Superior temporal gyrus (tissue), 1 donor: Measurements from ENCODE around the gene ABCG2.
"Not testable (repeated sequence)": the region's sequence is repeated elsewhere in the genome, so short reads cannot be mapped to it uniquely, and the experiment has no call there.

Experiments used
- DNase-seq: peaks from one replicate; pipeline ENCODE4 v3.0.0-alpha.2; 2016; ENCODE audit errors: extremely low spot score

Gene ABCG2

GRCh38 chr4:88112856-88113255, 45.6 kb downstream of the ABCG2 start:
- DNase-seq = no peak

- no peak for DNase-seq
These were observed 47.6 kb downstream of the ABCG2 start for GRCh38 chr4:88110826-88111225.

GRCh38 chr4:88109123-88109881, 49.1 kb downstream of the ABCG2 start:
- no peak for DNase-seq

GRCh38 chr4:88108747-88109122, 49.7 kb downstream of the ABCG2 start:
- DNase-seq = no peak

GRCh38 chr4:88108108-88108465, 50.4 kb downstream of the ABCG2 start:
- DNase-seq = not testable (repeated sequence)

- no peak for DNase-seq
These were observed 50.9 kb downstream of the ABCG2 start for GRCh38 chr4:88107406-88108107.

GRCh38 chr4:88106205-88106604, 52.2 kb downstream of the ABCG2 start:
- no peak for DNase-seq

- no peak for DNase-seq
These were observed 53.4 kb downstream of the ABCG2 start for GRCh38 chr4:88104902-88105610.

- DNase-seq = no peak
These were observed 56.4 kb downstream of the ABCG2 start for GRCh38 chr4:88102026-88102425.

- no peak for DNase-seq
These were observed 57.3 kb downstream of the ABCG2 start for GRCh38 chr4:88101165-88101564.

- no peak for DNase-seq
These were observed 59.3 kb downstream of the ABCG2 start for GRCh38 chr4:88098993-88099752.

- DNase-seq = no peak
These were observed 60.7 kb downstream of the ABCG2 start for GRCh38 chr4:88097781-88098180.

- no peak for DNase-seq
These were observed 61.1 kb downstream of the ABCG2 start for GRCh38 chr4:88097301-88097700.

- no peak for DNase-seq
These were observed 64.6 kb downstream of the ABCG2 start for GRCh38 chr4:88093874-88094273.

GRCh38 chr4:88091378-88091777, 67.1 kb downstream of the ABCG2 start:
- DNase-seq = no peak

GRCh38 chr4:88090898-88091297, 67.5 kb downstream of the ABCG2 start:
- DNase-seq = no peak

- no peak for DNase-seq
These were observed 71.4 kb downstream of the ABCG2 start for GRCh38 chr4:88087004-88087403.

- no peak for DNase-seq
These were observed 77.8 kb downstream of the ABCG2 start for GRCh38 chr4:88080626-88081025.

- DNase-seq = no peak
These were observed 79.9 kb downstream of the ABCG2 start for GRCh38 chr4:88078579-88078978.

GRCh38 chr4:88077911-88078524, 80.4 kb downstream of the ABCG2 start:
- no peak for DNase-seq

GRCh38 chr4:88075336-88075735, 83.1 kb downstream of the ABCG2 start:
- no peak for DNase-seq

- no peak for DNase-seq
These were observed 88.4 kb downstream of the ABCG2 start for GRCh38 chr4:88070031-88070430.
